ENCODE measurements around the gene CNTNAP5. TPM values are rescaled to one million over a fixed set of nuclear protein-coding genes. Genes with fewer than 3 reads are reported as not detected.

Gene CNTNAP5
- total RNA-seq, 1 experiment from 2014 or later: not detected

DNA sequence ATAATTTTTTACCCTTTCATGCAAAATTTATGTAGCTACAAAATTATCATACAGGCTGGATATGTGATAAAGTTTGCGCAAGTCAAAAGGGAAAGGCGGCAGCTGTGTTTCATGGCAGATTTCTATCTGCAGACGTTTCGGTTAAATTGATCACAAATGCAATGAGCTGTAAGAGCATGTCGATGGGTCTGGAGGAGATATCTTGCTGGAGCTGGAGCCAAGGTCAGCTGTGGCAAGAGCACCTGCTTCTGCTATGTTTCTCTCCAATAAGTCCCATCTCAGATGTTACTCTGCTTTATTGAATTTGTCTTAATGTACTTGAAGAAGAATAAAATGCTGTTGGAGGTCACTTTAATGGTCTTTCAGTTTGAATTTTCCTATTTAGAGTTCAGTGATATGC is 749.7 kb downstream of the CNTNAP5 start:
- no peaks in the 10 kb centered on the region for H3K9me3 ChIP-seq (ENCODE audit: low read depth, low read length, poor library complexity, severe bottlenecking)
- ChIA-PET POLR2A (ENCODE audit: low non-redundant PET) (no interaction called here), CTCF (no interaction called here)
- no peak for DNase-seq (ENCODE audit: low spot score)
- no TSS peak for BruUV-seq (replicated peaks)
- TF ChIP-seq, protein P1, sequence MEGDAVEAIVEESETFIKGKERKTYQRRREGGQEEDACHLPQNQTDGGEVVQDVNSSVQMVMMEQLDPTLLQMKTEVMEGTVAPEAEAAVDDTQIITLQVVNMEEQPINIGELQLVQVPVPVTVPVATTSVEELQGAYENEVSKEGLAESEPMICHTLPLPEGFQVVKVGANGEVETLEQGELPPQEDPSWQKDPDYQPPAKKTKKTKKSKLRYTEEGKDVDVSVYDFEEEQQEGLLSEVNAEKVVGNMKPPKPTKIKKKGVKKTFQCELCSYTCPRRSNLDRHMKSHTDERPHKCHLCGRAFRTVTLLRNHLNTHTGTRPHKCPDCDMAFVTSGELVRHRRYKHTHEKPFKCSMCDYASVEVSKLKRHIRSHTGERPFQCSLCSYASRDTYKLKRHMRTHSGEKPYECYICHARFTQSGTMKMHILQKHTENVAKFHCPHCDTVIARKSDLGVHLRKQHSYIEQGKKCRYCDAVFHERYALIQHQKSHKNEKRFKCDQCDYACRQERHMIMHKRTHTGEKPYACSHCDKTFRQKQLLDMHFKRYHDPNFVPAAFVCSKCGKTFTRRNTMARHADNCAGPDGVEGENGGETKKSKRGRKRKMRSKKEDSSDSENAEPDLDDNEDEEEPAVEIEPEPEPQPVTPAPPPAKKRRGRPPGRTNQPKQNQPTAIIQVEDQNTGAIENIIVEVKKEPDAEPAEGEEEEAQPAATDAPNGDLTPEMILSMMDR (conservative IDR thresholded peaks at IDR 0.05; ENCODE audit: low read depth, low read length): no peak
- no peak for TF ChIP-seq EZH2 (IDR thresholded peaks at IDR 0.05; ENCODE audit: borderline replicate concordance, low read depth, low read length, poor library complexity, severe bottlenecking)
- H3K36me3 ChIP-seq (ENCODE audit: insufficient read depth, low read length, poor library complexity, severe bottlenecking): no peaks in the 10 kb centered on the region
- intact Hi-C loops (cut with micrococcal nuclease; ENCODE audit: unreplicated experiment): no loop called here
- no peak overlapping the region for H3K27ac ChIP-seq (ENCODE audit: low read depth, low read length, poor library complexity, severe bottlenecking)
- no peak overlapping the region for H3K4me3 ChIP-seq (ENCODE audit: low read depth, low read length, poor library complexity, severe bottlenecking)
- H3K27me3 ChIP-seq (replicated peaks; ENCODE audit: insufficient read depth, low read depth, low read length, poor library complexity): no peaks in the 10 kb centered on the region
- H3K4me1 ChIP-seq (ENCODE audit: insufficient read depth, low read length, poor library complexity, severe bottlenecking): no peaks in the 10 kb centered on the region

DNA sequence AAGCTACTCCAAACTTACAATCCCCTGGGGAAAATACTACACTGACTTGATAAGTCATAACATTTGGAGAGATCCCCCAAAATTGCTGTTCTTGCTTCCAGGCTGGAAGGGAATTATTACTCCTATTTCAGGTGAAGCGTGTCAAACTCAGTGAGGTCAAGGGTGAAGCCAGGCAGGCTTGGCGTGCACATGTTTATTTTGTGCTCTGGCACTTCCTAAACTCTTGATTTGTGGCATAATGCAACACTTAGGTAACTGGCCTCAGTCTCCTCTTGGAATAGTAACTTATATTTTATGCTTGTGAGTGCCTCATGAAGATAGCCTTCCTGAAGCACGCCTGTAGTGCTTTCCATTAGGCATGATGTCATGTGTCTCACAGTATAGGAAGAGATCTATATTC is 751.2 kb downstream of the CNTNAP5 start:
- intact Hi-C loops (cut with micrococcal nuclease; ENCODE audit: unreplicated experiment): no loop called here
- no peaks in the 10 kb centered on the region for H3K4me1 ChIP-seq (ENCODE audit: insufficient read depth, low read length, poor library complexity, severe bottlenecking)
- BruUV-seq (replicated peaks): no TSS peak
- ChIA-PET CTCF (no interaction called here), POLR2A (ENCODE audit: low non-redundant PET) (no interaction called here)
- H3K27ac ChIP-seq (ENCODE audit: low read depth, low read length, poor library complexity, severe bottlenecking): no peak overlapping the region
- H3K4me3 ChIP-seq (ENCODE audit: low read depth, low read length, poor library complexity, severe bottlenecking): no peak overlapping the region
- TF ChIP-seq, protein P1 (conservative IDR thresholded peaks at IDR 0.05; ENCODE audit: low read depth, low read length): no peak
- TF ChIP-seq EZH2 (IDR thresholded peaks at IDR 0.05; ENCODE audit: borderline replicate concordance, low read depth, low read length, poor library complexity, severe bottlenecking): no peak
- no peaks in the 10 kb centered on the region for H3K27me3 ChIP-seq (replicated peaks; ENCODE audit: insufficient read depth, low read depth, low read length, poor library complexity)
- DNase-seq (ENCODE audit: low spot score): no peak
- no peaks in the 10 kb centered on the region for H3K9me3 ChIP-seq (ENCODE audit: low read depth, low read length, poor library complexity, severe bottlenecking)
- no peaks in the 10 kb centered on the region for H3K36me3 ChIP-seq (ENCODE audit: insufficient read depth, low read length, poor library complexity, severe bottlenecking)

DNA sequence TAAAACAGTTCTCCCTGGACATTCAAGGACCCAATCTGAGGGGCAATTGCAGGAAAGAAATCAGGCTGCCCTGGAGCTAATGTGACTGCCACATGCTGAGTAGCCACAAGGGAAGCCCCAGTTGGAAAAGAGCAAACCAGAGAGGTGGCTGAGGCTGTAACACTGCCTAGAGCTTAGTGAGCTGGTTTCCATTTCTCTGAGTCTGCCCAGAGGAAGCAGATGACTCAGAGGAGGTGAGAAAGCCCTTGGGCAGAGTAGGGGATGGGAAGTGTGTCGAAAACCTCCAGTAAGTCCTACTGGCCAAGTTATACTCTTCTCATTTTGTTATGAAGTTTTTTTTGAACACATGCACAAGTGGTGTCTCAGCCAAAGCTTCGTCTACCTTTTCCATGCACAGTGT is 753.0 kb downstream of the CNTNAP5 start:
- H3K9me3 ChIP-seq (ENCODE audit: low read depth, low read length, poor library complexity, severe bottlenecking): no peaks in the 10 kb centered on the region
- BruUV-seq (replicated peaks): no TSS peak
- TF ChIP-seq, protein P1 (conservative IDR thresholded peaks at IDR 0.05; ENCODE audit: low read depth, low read length): no peak
- TF ChIP-seq EZH2 (IDR thresholded peaks at IDR 0.05; ENCODE audit: borderline replicate concordance, low read depth, low read length, poor library complexity, severe bottlenecking): no peak
- H3K27me3 ChIP-seq (replicated peaks; ENCODE audit: insufficient read depth, low read depth, low read length, poor library complexity): no peaks in the 10 kb centered on the region
- H3K36me3 ChIP-seq (ENCODE audit: insufficient read depth, low read length, poor library complexity, severe bottlenecking): no peaks in the 10 kb centered on the region
- DNase-seq (ENCODE audit: low spot score): no peak
- intact Hi-C loops (cut with micrococcal nuclease; ENCODE audit: unreplicated experiment): no loop called here
- no peaks in the 10 kb centered on the region for H3K4me1 ChIP-seq (ENCODE audit: insufficient read depth, low read length, poor library complexity, severe bottlenecking)
- CTCF ChIA-PET: no interaction called here
- H3K27ac ChIP-seq (ENCODE audit: low read depth, low read length, poor library complexity, severe bottlenecking): no peak overlapping the region
- POLR2A ChIA-PET (ENCODE audit: low non-redundant PET): no interaction called here
- no peak overlapping the region for H3K4me3 ChIP-seq (ENCODE audit: low read depth, low read length, poor library complexity, severe bottlenecking)
